ENCODE results near the gene MISFA.

DNA sequence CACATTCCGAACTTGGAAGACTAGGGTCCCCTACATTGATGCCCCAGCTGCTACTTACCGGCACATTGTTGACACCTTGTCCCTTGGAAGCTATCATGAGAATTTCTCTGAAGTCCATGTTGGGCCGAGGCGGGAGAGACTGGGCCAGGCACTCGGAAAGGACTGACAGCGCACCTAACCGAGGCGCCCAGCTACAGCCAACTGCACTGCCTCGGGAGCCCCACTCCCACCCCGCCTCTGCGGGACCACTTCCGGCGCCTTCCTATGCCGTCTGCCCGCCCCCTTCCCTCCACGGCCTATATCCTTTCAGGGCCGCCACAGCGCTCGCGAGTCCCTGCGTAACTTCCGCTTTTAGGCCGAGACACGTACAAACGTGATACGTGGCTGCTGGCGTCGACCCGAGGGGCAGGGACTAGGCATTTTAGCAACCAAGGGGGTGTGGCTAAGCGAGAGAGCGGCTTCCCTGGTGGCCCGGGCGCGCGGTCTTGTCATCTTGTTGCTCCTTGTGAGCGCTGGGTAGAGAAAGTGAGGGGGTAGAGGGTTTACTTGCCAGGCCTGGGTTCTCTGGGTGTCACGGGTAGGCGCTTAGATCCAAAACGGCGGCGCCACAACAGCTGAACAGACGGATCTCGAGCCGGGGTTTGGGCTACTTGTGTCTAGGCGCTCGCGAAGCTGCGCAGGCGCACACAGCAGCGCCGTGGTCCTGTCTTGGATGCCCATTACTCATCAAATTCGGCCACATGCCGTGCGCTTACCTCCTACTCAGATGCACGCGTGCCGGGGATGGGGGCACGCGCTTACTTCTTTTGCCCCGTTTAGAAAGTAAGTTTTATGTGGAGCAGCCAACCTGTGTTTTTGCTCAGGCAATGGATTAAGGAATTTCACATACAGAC is 34.8 kb downstream of the MISFA start, which contains the start of gene SPTY2D1:
- TF ChIP-seq POLR2A (IDR thresholded peaks at IDR 0.05; ENCODE audit: low read depth, low read length), result peak; percentile 98
- TF ChIP-seq, protein P1, sequence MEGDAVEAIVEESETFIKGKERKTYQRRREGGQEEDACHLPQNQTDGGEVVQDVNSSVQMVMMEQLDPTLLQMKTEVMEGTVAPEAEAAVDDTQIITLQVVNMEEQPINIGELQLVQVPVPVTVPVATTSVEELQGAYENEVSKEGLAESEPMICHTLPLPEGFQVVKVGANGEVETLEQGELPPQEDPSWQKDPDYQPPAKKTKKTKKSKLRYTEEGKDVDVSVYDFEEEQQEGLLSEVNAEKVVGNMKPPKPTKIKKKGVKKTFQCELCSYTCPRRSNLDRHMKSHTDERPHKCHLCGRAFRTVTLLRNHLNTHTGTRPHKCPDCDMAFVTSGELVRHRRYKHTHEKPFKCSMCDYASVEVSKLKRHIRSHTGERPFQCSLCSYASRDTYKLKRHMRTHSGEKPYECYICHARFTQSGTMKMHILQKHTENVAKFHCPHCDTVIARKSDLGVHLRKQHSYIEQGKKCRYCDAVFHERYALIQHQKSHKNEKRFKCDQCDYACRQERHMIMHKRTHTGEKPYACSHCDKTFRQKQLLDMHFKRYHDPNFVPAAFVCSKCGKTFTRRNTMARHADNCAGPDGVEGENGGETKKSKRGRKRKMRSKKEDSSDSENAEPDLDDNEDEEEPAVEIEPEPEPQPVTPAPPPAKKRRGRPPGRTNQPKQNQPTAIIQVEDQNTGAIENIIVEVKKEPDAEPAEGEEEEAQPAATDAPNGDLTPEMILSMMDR (conservative IDR thresholded peaks at IDR 0.05; ENCODE audit: low read depth, low read length), result no peak
